ENCODE results near the gene ABCC5.

- no peak for TF ChIP-seq CTCF (conservative IDR thresholded peaks at IDR 0.05)
- TF ChIP-seq ZFX (IDR thresholded peaks at IDR 0.05): no peak
Observed at GRCh38 chr3:183873914-183874313, 143.8 kb downstream of the ABCC5 start.
